H1 (cell line): Measurements from ENCODE around the gene GANAB. TPM values are rescaled to one million over a fixed set of nuclear protein-coding genes. Genes with fewer than 3 reads are reported as not detected.
A peak's percentile ranks its signal among the peaks of the same experiment; 100 is the strongest.

Source experiments
- CTCF ChIA-PET: fragments of 300-600 bp; sonication (Branson Sonifier 250); formaldehyde crosslinking; loops from one replicate; lab custom pipeline; 2021; ENCODE audit not compliant: partially characterized antibody; lab: Charles Lee
- POLR2A ChIA-PET: fragments of 300-600 bp; sonication (Branson Sonifier 250); formaldehyde crosslinking; loops from one replicate; lab custom pipeline; 2021; ENCODE audit warnings: inconsistent platforms; ENCODE audit not compliant: partially characterized antibody; lab: Charles Lee
- DNase-seq, 2 experiments: peaks; one replicate each; pipeline versions ENCODE4 v3.0.0 to v3.0.0-alpha.2; 2010 to 2022; ENCODE audit warnings: low spot score in 2 of 2, low read depth in 1 of 2, mixed read lengths in 1 of 2
- FAIRE-seq: peaks from 2 replicates; lab custom pipeline; 2011; peaks lifted over from hg19 to GRCh38; lab: Jason Lieb, UNC
- H2AFZ ChIP-seq: 2 replicates; pipeline ENCODE4 v1.8.1; 2012; ENCODE audit warnings: low read length, inconsistent platforms
- H2AK5ac ChIP-seq: 2 replicates; pipeline ENCODE4 v1.6.1; 2013; ENCODE audit warnings: low read depth, low read length
- H2BK120ac ChIP-seq: replicated peaks from 2 replicates; pipeline ENCODE3; 2013; ENCODE audit warnings: low read depth, low read length, inconsistent platforms
- H2BK12ac ChIP-seq: 2 replicates; pipeline ENCODE4 v1.6.1; 2013; ENCODE audit warnings: low read depth, low read length
- H2BK15ac ChIP-seq: 2 replicates; pipeline ENCODE4 v1.6.1; 2013; ENCODE audit warnings: low read length
- H2BK20ac ChIP-seq: 2 replicates; pipeline ENCODE4 v1.6.1; 2013; ENCODE audit warnings: low read length
- H2BK5ac ChIP-seq: 2 replicates; pipeline ENCODE4 v1.6.1; 2013; ENCODE audit warnings: low read depth, low read length
- H3K14ac ChIP-seq: 2 replicates; pipeline ENCODE4 v1.6.1; 2013; ENCODE audit warnings: inconsistent platforms; ENCODE audit not compliant: insufficient read length
- H3K18ac ChIP-seq: 2 replicates; pipeline ENCODE4 v1.6.1; 2013; ENCODE audit warnings: low read length; ENCODE audit errors: extremely low read depth
- H3K23ac ChIP-seq: 2 replicates; pipeline ENCODE4 v1.6.1; 2013; ENCODE audit warnings: inconsistent platforms; ENCODE audit not compliant: insufficient read length
- H3K23me2 ChIP-seq: 2 replicates; pipeline ENCODE4 v1.6.1; 2013; ENCODE audit warnings: low read depth, low read length
- H3K27ac ChIP-seq: 2 replicates; pipeline ENCODE4 v1.6.1; 2011; ENCODE audit warnings: low read depth, low read length, inconsistent platforms
- H3K27me3 ChIP-seq, 4 experiments: replicated peaks in 1 of 4; 1 replicate in 1 of 4; 2 replicates in 3 of 4; pipeline versions ENCODE4 v1.6.1 to v1.8.1; 2011 to 2013; ENCODE audit warnings: low read length in 3 of 4, mild to moderate bottlenecking in 3 of 4, inconsistent platforms in 2 of 4, mixed read lengths in 2 of 4, moderate library complexity in 1 of 4; ENCODE audit not compliant: control insufficient read depth in 3 of 4, insufficient read depth in 3 of 4; ENCODE audit errors: extremely low read depth in 1 of 4
- H3K36me3 ChIP-seq, 4 experiments: 2 replicates each; pipeline versions ENCODE4 v1.6.1 to v1.8.1; 2011 to 2013; ENCODE audit warnings: mild to moderate bottlenecking in 4 of 4, low read length in 3 of 4, moderate library complexity in 2 of 4, control low read depth in 1 of 4, inconsistent platforms in 1 of 4; ENCODE audit not compliant: insufficient read depth in 4 of 4, control insufficient read depth in 2 of 4
- H3K4ac ChIP-seq: replicated peaks from 2 replicates; pipeline ENCODE3; 2013; ENCODE audit warnings: low read length, low read depth, mixed read lengths, inconsistent platforms; ENCODE audit not compliant: insufficient read length
- H3K4me1 ChIP-seq, 4 experiments: replicated peaks in 1 of 4; 1 replicate in 1 of 4; 2 replicates in 3 of 4; pipeline versions ENCODE4 v1.6.1 to v1.8.1; 2011 to 2013; ENCODE audit warnings: low read length in 3 of 4, inconsistent platforms in 2 of 4, mixed read lengths in 1 of 4; ENCODE audit not compliant: insufficient read depth in 4 of 4, control insufficient read depth in 3 of 4
- H3K4me2 ChIP-seq, 2 experiments: 2 replicates each; pipeline versions ENCODE4 v1.6.1 to v1.8.1; 2011 to 2013; ENCODE audit warnings: low read depth in 2 of 2, low read length in 2 of 2, control low read depth in 1 of 2, inconsistent platforms in 1 of 2, mild to moderate bottlenecking in 1 of 2; ENCODE audit not compliant: insufficient read depth in 1 of 2
- H3K4me3 ChIP-seq, 4 experiments: fragments of 200-600, 300-600 bp in 1 of 4; sonication (generic), shearing (Covaris generic), sonication (Bioruptor Twin) in 1 of 4; 2 replicates each; pipeline versions ENCODE4 v1.5.1 to v1.8.1; 2011 to 2016; ENCODE audit warnings: low read length in 4 of 4, low read depth in 3 of 4, control low read depth in 2 of 4, inconsistent platforms in 2 of 4, mild to moderate bottlenecking in 2 of 4, mixed read lengths in 1 of 4, moderate library complexity in 1 of 4; ENCODE audit not compliant: insufficient read depth in 2 of 4; ENCODE audit errors: extremely low read depth in 1 of 4
- H3K56ac ChIP-seq: replicated peaks from 2 replicates; pipeline ENCODE3; 2013; ENCODE audit warnings: low read depth, mild to moderate bottlenecking, mixed read lengths, low read length, inconsistent platforms; ENCODE audit not compliant: insufficient read length
- H3K79me1 ChIP-seq: 2 replicates; pipeline ENCODE4 v1.6.1; 2013; ENCODE audit warnings: low read depth, low read length, control low read depth
- H3K79me2 ChIP-seq, 2 experiments: 2 replicates each; pipeline versions ENCODE4 v1.6.1 to v1.8.1; 2012 to 2013; ENCODE audit warnings: low read length in 2 of 2, mild to moderate bottlenecking in 2 of 2, inconsistent platforms in 1 of 2; ENCODE audit not compliant: insufficient read depth in 2 of 2, control insufficient read depth in 1 of 2
- H3K9ac ChIP-seq, 4 experiments: replicated peaks in 1 of 4; 1 replicate in 1 of 4; 2 replicates in 3 of 4; pipeline versions ENCODE4 v1.6.1 to v1.8.1; 2011 to 2013; ENCODE audit warnings: low read depth in 3 of 4, low read length in 3 of 4, control low read depth in 2 of 4, mild to moderate bottlenecking in 2 of 4, moderate library complexity in 2 of 4, inconsistent platforms in 1 of 4; ENCODE audit errors: extremely low read depth in 1 of 4
- H3K9me3 ChIP-seq, 2 experiments: 2 replicates each; pipeline versions ENCODE4 v1.6.1 to v1.8.1; 2012 to 2013; ENCODE audit warnings: mild to moderate bottlenecking in 2 of 2, moderate library complexity in 2 of 2, control low read depth in 1 of 2, inconsistent platforms in 1 of 2, low read depth in 1 of 2, low read length in 1 of 2, mixed read lengths in 1 of 2; ENCODE audit not compliant: insufficient read depth in 2 of 2
- H4K20me1 ChIP-seq, 2 experiments: replicated peaks in 1 of 2; 2 replicates each; pipeline versions ENCODE3 to v1.8.1; 2011 to 2013; ENCODE audit warnings: inconsistent platforms in 2 of 2, low read length in 2 of 2, mild to moderate bottlenecking in 1 of 2; ENCODE audit not compliant: insufficient read depth in 2 of 2, control insufficient read depth in 1 of 2
- H4K5ac ChIP-seq: 2 replicates; pipeline ENCODE4 v1.6.1; 2013; ENCODE audit warnings: low read length, low read depth, mixed read lengths, inconsistent platforms; ENCODE audit not compliant: insufficient read length
- H4K8ac ChIP-seq: 2 replicates; pipeline ENCODE4 v1.8.0; 2013; ENCODE audit warnings: mild to moderate bottlenecking, moderate library complexity, low read length, inconsistent platforms; ENCODE audit not compliant: insufficient read depth; ENCODE audit errors: extremely low read depth
- H4K91ac ChIP-seq: replicated peaks from 2 replicates; pipeline ENCODE3; 2013; ENCODE audit warnings: low read length, mixed read lengths, inconsistent platforms; ENCODE audit not compliant: insufficient read length
- CREB1 ChIP-seq: IDR thresholded peaks from 2 replicates; pipeline ENCODE4 v1.6.1; 2012; ENCODE audit warnings: inconsistent platforms
- JUND ChIP-seq: IDR thresholded peaks from 2 replicates; pipeline ENCODE4 v1.6.1; 2011; ENCODE audit warnings: mild to moderate bottlenecking, improper control_type of control experiment, low read length
- NRF1 ChIP-seq: IDR thresholded peaks from 2 replicates; pipeline ENCODE4 v1.6.1; 2011; ENCODE audit warnings: mild to moderate bottlenecking, low read depth, low read length, improper control_type of control experiment
- SP2 ChIP-seq: IDR thresholded peaks from 2 replicates; pipeline ENCODE4 v1.6.1; 2012; ENCODE audit warnings: mild to moderate bottlenecking, low read length, inconsistent platforms
- TAF1 ChIP-seq: IDR thresholded peaks from 2 replicates; pipeline ENCODE4 v1.6.1; 2011; ENCODE audit warnings: mild to moderate bottlenecking, low read depth, low read length
- TEAD4 ChIP-seq: IDR thresholded peaks from 2 replicates; pipeline ENCODE4 v1.6.1; 2012; ENCODE audit warnings: low read depth, low read length, inconsistent platforms, mixed read lengths
- YY1 ChIP-seq: IDR thresholded peaks from 2 replicates; pipeline ENCODE4 v1.6.1; 2011; ENCODE audit warnings: low read depth, mild to moderate bottlenecking, low read length
- WGBS, 2 experiments: shearing (Covaris generic) in 1 of 2; methylation state at CpG; one replicate each; pipeline versions ENCODE4 v1.1.6 to v1.1.7; 2013 to 2015; ENCODE audit warnings: low lambda C conversion rate in 2 of 2, mixed read lengths in 2 of 2, inconsistent platforms in 1 of 2, low coverage in 1 of 2, missing lambda C conversion rate in 1 of 2; ENCODE audit not compliant: insufficient replicate concordance in 2 of 2, insufficient coverage in 1 of 2, insufficient read length in 1 of 2; ENCODE audit errors: extremely low coverage in 1 of 2, missing lambda C conversion rate in 1 of 2; 5-methylcytosine and 5-hydroxymethylcytosine counted together
- polyA plus RNA-seq, 7 experiments: library from polyadenylated mRNA; depleted of rRNA in 3 of 7; stranded (reverse) in 5 of 7; unstranded in 2 of 7; fragments of >200 nt in 5 of 7; fragments of 200-250 nt in 2 of 7; gene quantifications; 1 replicate in 5 of 7; 2 replicates in 1 of 7; 4 replicates in 1 of 7; pipeline versions ENCODE4 v1.2.1 to v1.2.3, GENCODE V29; 2011 to 2013; ENCODE audit warnings: missing spikeins in 2 of 7, mixed read lengths in 2 of 7
- total RNA-seq: library from RNA; stranded (reverse); fragmentation: NEBNext Ultra II Directional; extraction: Animal tissue kit (Norgen Biotek cat#: 25700); gene quantifications from 2 replicates; pipeline ENCODE4 v1.2.1, GENCODE V29; 2021
- TF ChIP-seq, protein P1 (sequence below), 3 experiments: IDR thresholded peaks; 1 replicate in 2 of 3; 2 replicates in 1 of 3; pipeline versions ENCODE4 v1.5.1 to v1.6.1; 2011; ENCODE audit warnings: low read length in 3 of 3, mild to moderate bottlenecking in 3 of 3, inconsistent platforms in 2 of 3, low read depth in 1 of 3, moderate library complexity in 1 of 3; ENCODE audit not compliant: insufficient read depth in 1 of 3; ENCODE audit errors: control extremely low read depth in 1 of 3

GANAB gene
- total and polyA plus RNA-seq, 2 of the 8 experiments (the other 6 are each of a cell fraction or from before 2014, with no cell fraction given), result 289 to 330 TPM

- Histone ChIP-seq H2AFZ (no peak within 1 kb of the TSS; the same call in 1 of the 2 replicates), H4K8ac (peak within 1 kb of the TSS; percentile 97), H3K4me3 (peak within 1 kb of the TSS; percentile 88 to 97 (median 92)), H3K4me1 (peaks cover 2 to 7% (median 2%) of the 10 kb centered on the region in 4 experiments; a peak in 5 of 7 replicates), H4K5ac (peak within 1 kb of the TSS; percentile 91), H3K79me2 (peaks cover 0 to 15% of the 10 kb centered on the region in 2 experiments; a peak in 1 of 4 replicates), H4K91ac (peak within 1 kb of the TSS; percentile 95), H3K23ac (no peak within 1 kb of the TSS), H3K23me2 (peaks cover 11% of the 10 kb centered on the region), H2BK120ac (no peak within 1 kb of the TSS), H3K79me1 (peaks cover 8% of the 10 kb centered on the region), H3K18ac (peak within 1 kb of the TSS; percentile 100), H3K56ac (peak within 1 kb of the TSS; percentile 83), H3K36me3 (peaks cover 7 to 30% (median 10%) of the 10 kb centered on the region in 4 experiments; a peak in 5 of 8 replicates), H3K4ac (peak within 1 kb of the TSS; percentile 94), H3K4me2 (peak within 1 kb of the TSS; percentile 80 to 90), H2AK5ac (peak within 1 kb of the TSS; percentile 93; the same call in 1 of the 2 replicates), H2BK12ac (peak within 1 kb of the TSS; percentile 53), H3K27me3 (no peaks in the 10 kb centered on the region), H3K9ac (peak within 1 kb of the TSS; percentile 66 to 89 (median 78)), H3K27ac (peak within 1 kb of the TSS; percentile 63), H2BK15ac (no peak within 1 kb of the TSS), H2BK20ac (no peak within 1 kb of the TSS), H2BK5ac (peak within 1 kb of the TSS; percentile 80), H3K9me3 (no peaks in the 10 kb centered on the region), H4K20me1 (no peaks in the 10 kb centered on the region), H3K14ac (peak within 1 kb of the TSS; percentile 37)
- WGBS, 2 experiments, result 2% methylated on average over 57 of the region's 59 CpGs; no CpG with 5 or more reads in 1 of the 2 experiments
- DNase-seq (peak; percentile 34 to 88), FAIRE-seq (no peak)
- CTCF ChIA-PET, result interaction anchor here (0.6 to 3.1 kb wide), 12 partner anchors 8 to 328 kb away, joined by 3 to 10 read pairs (median 4); partner anchors contain the start of genes LRRN4CL and TMEM179B
- POLR2A ChIA-PET, result interaction anchor here (0.6 to 61.4 kb wide), 42 partner anchors 11 to 277 kb away, joined by 3 to 2041 read pairs (median 4); partner anchors contain the start of genes B3GAT3, BSCL2, C11orf98 and CSKMT
- TF ChIP-seq CREB1, result peak; percentile 36; the same call in 1 of the 2 replicates
- TF ChIP-seq NRF1, result no peak
- TF ChIP-seq, protein P1, sequence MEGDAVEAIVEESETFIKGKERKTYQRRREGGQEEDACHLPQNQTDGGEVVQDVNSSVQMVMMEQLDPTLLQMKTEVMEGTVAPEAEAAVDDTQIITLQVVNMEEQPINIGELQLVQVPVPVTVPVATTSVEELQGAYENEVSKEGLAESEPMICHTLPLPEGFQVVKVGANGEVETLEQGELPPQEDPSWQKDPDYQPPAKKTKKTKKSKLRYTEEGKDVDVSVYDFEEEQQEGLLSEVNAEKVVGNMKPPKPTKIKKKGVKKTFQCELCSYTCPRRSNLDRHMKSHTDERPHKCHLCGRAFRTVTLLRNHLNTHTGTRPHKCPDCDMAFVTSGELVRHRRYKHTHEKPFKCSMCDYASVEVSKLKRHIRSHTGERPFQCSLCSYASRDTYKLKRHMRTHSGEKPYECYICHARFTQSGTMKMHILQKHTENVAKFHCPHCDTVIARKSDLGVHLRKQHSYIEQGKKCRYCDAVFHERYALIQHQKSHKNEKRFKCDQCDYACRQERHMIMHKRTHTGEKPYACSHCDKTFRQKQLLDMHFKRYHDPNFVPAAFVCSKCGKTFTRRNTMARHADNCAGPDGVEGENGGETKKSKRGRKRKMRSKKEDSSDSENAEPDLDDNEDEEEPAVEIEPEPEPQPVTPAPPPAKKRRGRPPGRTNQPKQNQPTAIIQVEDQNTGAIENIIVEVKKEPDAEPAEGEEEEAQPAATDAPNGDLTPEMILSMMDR (IDR thresholded peaks at IDR 0.05; ENCODE audit: control extremely low read depth in 1 of 3, insufficient read depth in 1 of 3, low read depth in 1 of 3, low read length in 3 of 3), result no peak
- peak; percentile 98 for TF ChIP-seq SP2
- TF ChIP-seq TAF1, result peak; percentile 95
- peak; percentile 47 for TF ChIP-seq TEAD4
- TF ChIP-seq JUND, result peak; percentile 31; the same call in 1 of the 2 replicates
- peak; percentile 28; the same call in 1 of the 2 replicates for TF ChIP-seq YY1
Measured at GRCh38 chr11:62671608-62672389, 25.4 kb upstream of the GANAB start, which contains the start of the genes LBHD1 and UQCC3. TSS of gene LBHD1 (minus strand) at chr11:62672267. CDS start at chr11:62670031, 2,236 bp downstream. TSS of gene UQCC3 (plus strand) at chr11:62671673. CDS start at chr11:62671746, 73 bp downstream.
